PC-9 (cell line): ENCODE measurements around the gene SLC19A3. TPM values are rescaled to one million over a fixed set of nuclear protein-coding genes. Genes with fewer than 3 reads are reported as not detected.
A peak's percentile ranks its signal among the peaks of the same experiment; 100 is the strongest.
"Not testable (repeated sequence)": the region's sequence is repeated elsewhere in the genome, so short reads cannot be mapped to it uniquely, and the experiment has no call there.

Experiments
- BruUV-seq: library from RNA; stranded (reverse); fragments of 400-500 nt; replicated peaks from 2 replicates; lab custom pipeline; 2021; lab: Mats Ljungman, UMichigan
- CTCF ChIA-PET: fragments of 300-600 bp; sonication (Branson Sonifier 250); formaldehyde crosslinking; loops from one replicate; lab custom pipeline; 2022; ENCODE audit warnings: antibody characterized with exemption; lab: Charles Lee
- POLR2A ChIA-PET: fragments of 300-600 bp; sonication (Branson Sonifier 250); formaldehyde crosslinking; loops from one replicate; lab custom pipeline; 2022; ENCODE audit warnings: antibody characterized with exemption; ENCODE audit not compliant: unreplicated experiment; lab: Charles Lee
- DNase-seq, 2 experiments: peaks; one replicate each; pipeline versions ENCODE4 v3.0.0 to v3.0.0-alpha.2; 2015 to 2022; ENCODE audit warnings: mixed read lengths in 1 of 2
- H2AFZ ChIP-seq: fragments of 200-600 bp; sonication (generic); 2 replicates; pipeline ENCODE4 v1.8.1; 2017; ENCODE audit warnings: antibody characterized with exemption
- H3F3A ChIP-seq: fragments of 200-600 bp; sonication (generic); 2 replicates; pipeline ENCODE4 v1.8.1; 2017; ENCODE audit warnings: antibody characterized with exemption, mild to moderate bottlenecking, low read depth; ENCODE audit not compliant: insufficient read depth
- H3K27ac ChIP-seq: fragments of 200-600 bp; sonication (generic); 2 replicates; pipeline ENCODE4 v1.6.1; 2016; ENCODE audit warnings: mixed run types
- H3K27me3 ChIP-seq: fragments of 200-600 bp; sonication (generic); 2 replicates; pipeline ENCODE4 v1.6.1; 2016; ENCODE audit warnings: low read depth, mixed run types; ENCODE audit not compliant: insufficient read depth
- H3K36me3 ChIP-seq: fragments of 200-600 bp; sonication (generic); 2 replicates; pipeline ENCODE4 v1.6.1; 2016; ENCODE audit warnings: low read depth, mixed run types
- H3K4me1 ChIP-seq: fragments of 200-600 bp; sonication (generic); replicated peaks from 2 replicates; pipeline ENCODE4 v1.6.1; 2016; ENCODE audit warnings: mixed run types; ENCODE audit not compliant: insufficient read depth
- H3K4me2 ChIP-seq: fragments of 200-600 bp; sonication (generic); 2 replicates; pipeline ENCODE4 v1.6.1; 2017; ENCODE audit warnings: mixed run types
- H3K4me3 ChIP-seq: fragments of 200-600 bp; sonication (generic); 2 replicates; pipeline ENCODE4 v1.6.1; 2016; ENCODE audit warnings: mixed run types
- H3K79me2 ChIP-seq: fragments of 200-600 bp; sonication (generic); 2 replicates; pipeline ENCODE4 v1.6.1; 2017; ENCODE audit warnings: low read depth, mixed run types
- H3K9me2 ChIP-seq: fragments of 200-600 bp; sonication (generic); 2 replicates; pipeline ENCODE4 v1.8.1; 2017; ENCODE audit warnings: mild to moderate bottlenecking; ENCODE audit not compliant: insufficient read depth
- H3K9me3 ChIP-seq: fragments of 200-600 bp; sonication (generic); 2 replicates; pipeline ENCODE4 v1.8.1; 2016; ENCODE audit warnings: low read depth; ENCODE audit not compliant: insufficient read depth
- H4K20me1 ChIP-seq: fragments of 200-600 bp; sonication (generic); 2 replicates; pipeline ENCODE4 v1.8.1; 2017; ENCODE audit not compliant: insufficient read depth
- EZH2 ChIP-seq: fragments of 200-600 bp; sonication (generic); IDR thresholded peaks from 2 replicates; pipeline ENCODE4 v1.8.0; 2017; ENCODE audit warnings: antibody characterized with exemption, low read depth
- intact Hi-C: fragments of 100-400 bp; cut with micrococcal nuclease; formaldehyde crosslinking; loops from one replicate; pipeline ENCODE4 v1.10.0; 2022; ENCODE audit not compliant: unreplicated experiment
- total RNA-seq: library from RNA; stranded (reverse); gene quantifications from 2 replicates; pipeline ENCODE4 v1.2.3, GENCODE V29; 2021
- TF ChIP-seq, protein P1 (sequence below): fragments of 200-600 bp; sonication (generic); conservative IDR thresholded peaks from 2 replicates; pipeline ENCODE4 v1.6.1; 2017; ENCODE audit warnings: mixed run types, antibody characterized with exemption, mild to moderate bottlenecking, moderate library complexity

Gene SLC19A3
- total RNA-seq, 1 experiment from 2014 or later = 4.3 TPM

DNA sequence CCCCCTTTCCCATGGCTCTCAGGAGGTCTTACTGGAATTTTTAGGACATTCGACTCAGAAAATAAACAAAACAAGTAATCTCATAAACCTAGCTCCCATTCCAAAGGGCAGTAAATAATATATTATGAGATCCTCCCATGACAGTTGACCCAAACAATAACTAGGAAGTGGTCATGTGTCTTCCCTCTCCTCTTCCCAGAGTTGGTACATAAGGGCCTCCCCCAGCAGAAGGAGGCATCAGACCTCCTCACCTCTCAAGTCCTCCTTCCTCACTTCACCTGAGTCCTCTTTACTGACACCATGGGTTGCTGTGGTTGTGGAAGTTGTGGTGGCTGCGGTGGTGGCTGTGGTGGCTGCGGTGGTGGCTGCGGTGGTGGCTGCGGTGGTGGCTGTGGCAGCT, 10.2 kb upstream of the SLC19A3 start, which contains the start of gene SCYGR7:
SCYGR7 (plus strand) TSS at position 301 of the 400 bp plus-strand sequence; CDS start at position 301, 0 bp downstream.
- no peaks in the 10 kb centered on the region for H4K20me1 ChIP-seq
- no peaks in the 10 kb centered on the region for H3F3A ChIP-seq
- H3K4me1 ChIP-seq = no peaks in the 10 kb centered on the region
- no peaks in the 10 kb centered on the region for H3K9me3 ChIP-seq
- H3K4me2 ChIP-seq = no peak within 1 kb of the TSS
- H3K27ac ChIP-seq = no peak within 1 kb of the TSS
- H2AFZ ChIP-seq = no peak within 1 kb of the TSS; the same call in 1 of the 2 replicates
- intact Hi-C loops = no loop called here
- no peaks in the 10 kb centered on the region for H3K9me2 ChIP-seq
- no peaks in the 10 kb centered on the region for H3K36me3 ChIP-seq
- ChIA-PET CTCF (no interaction called here), POLR2A (no interaction called here)
- no TSS peak for BruUV-seq
- no peak within 1 kb of the TSS for H3K4me3 ChIP-seq
- no peak for TF ChIP-seq EZH2
- TF ChIP-seq, protein P1, sequence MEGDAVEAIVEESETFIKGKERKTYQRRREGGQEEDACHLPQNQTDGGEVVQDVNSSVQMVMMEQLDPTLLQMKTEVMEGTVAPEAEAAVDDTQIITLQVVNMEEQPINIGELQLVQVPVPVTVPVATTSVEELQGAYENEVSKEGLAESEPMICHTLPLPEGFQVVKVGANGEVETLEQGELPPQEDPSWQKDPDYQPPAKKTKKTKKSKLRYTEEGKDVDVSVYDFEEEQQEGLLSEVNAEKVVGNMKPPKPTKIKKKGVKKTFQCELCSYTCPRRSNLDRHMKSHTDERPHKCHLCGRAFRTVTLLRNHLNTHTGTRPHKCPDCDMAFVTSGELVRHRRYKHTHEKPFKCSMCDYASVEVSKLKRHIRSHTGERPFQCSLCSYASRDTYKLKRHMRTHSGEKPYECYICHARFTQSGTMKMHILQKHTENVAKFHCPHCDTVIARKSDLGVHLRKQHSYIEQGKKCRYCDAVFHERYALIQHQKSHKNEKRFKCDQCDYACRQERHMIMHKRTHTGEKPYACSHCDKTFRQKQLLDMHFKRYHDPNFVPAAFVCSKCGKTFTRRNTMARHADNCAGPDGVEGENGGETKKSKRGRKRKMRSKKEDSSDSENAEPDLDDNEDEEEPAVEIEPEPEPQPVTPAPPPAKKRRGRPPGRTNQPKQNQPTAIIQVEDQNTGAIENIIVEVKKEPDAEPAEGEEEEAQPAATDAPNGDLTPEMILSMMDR = no peak
- H3K27me3 ChIP-seq = no peaks in the 10 kb centered on the region
- DNase-seq = no peak
- H3K79me2 ChIP-seq = no peaks in the 10 kb centered on the region

DNA sequence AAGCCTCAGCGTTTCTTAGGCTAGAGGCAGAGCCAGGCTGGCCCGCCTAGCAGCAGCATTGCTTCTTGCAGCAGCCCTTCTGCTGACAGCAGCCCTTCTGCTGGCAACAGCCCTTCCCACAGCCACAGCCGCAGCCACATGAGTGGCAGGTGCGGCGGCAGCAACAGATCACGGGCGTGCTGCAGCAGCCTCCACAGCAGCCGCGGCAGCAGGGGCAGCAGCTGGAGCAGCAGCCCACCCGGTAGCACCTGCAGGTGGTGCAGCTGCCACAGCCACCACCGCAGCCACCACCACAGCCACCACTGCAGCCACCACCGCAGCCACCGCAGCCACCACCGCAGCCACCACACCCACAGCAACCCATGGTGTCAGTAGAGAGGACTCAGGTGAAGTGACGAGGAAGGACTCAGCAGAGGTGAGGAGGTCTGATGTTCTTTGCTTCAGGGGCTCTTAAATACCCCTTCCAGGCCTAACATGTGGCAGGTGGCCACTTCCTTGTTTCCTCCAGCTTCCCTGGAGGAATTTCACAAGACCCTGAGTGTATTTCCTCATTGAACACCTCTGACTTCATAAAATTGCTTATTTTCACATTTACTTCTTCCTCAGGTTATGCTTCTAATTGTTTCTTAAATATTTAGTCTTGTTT, 6.7 kb upstream of the SLC19A3 start, which contains the start of gene SCYGR6:
SCYGR6 (minus strand) TSS at position 364 of the 646 bp plus-strand sequence; CDS start at position 364, 0 bp downstream.
- POLR2A ChIA-PET = no interaction called here

DNA sequence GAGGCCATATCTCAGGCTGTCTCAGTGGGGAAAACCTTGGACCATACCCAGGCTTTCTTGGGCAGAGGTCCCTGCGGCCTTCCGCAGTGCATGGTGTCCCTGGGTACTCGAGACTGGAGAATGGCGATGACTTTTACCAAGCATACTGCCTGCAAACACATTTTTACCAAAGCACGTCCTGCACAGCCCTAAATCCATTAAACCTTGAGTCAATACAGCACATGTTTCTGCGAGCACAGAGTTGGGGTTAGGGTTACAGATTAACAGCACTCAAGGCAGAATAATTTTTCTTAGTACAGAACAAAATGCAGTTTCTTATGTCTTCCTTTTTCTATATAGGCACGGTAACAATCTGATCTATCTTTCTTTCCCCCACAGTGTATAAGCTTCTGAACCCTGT, 5.0 kb upstream of the SLC19A3 start:
- CTCF ChIA-PET, H2AFZ ChIP-seq, H3K27me3 ChIP-seq, BruUV-seq, H3K4me1 ChIP-seq, H3F3A ChIP-seq, H3K27ac ChIP-seq, H3K9me3 ChIP-seq, H4K20me1 ChIP-seq, intact Hi-C loops, H3K4me2 ChIP-seq, POLR2A ChIA-PET, DNase-seq, H3K4me3 ChIP-seq, H3K36me3 ChIP-seq, H3K9me2 ChIP-seq, H3K79me2 ChIP-seq: not testable (repeated sequence)

More for the DNA sequence above, 6.7 kb upstream of the SLC19A3 start, which contains the start of gene SCYGR6:
- BruUV-seq = no TSS peak
- Histone ChIP-seq H3K36me3 (no peaks in the 10 kb centered on the region), H3K9me3 (no peaks in the 10 kb centered on the region), H3K27ac (no peak within 1 kb of the TSS), H3K79me2 (no peaks in the 10 kb centered on the region), H2AFZ (no peak within 1 kb of the TSS), H4K20me1 (no peaks in the 10 kb centered on the region), H3K4me3 (no peak within 1 kb of the TSS), H3K27me3 (no peaks in the 10 kb centered on the region), H3K4me2 (no peak within 1 kb of the TSS), H3K9me2 (no peaks in the 10 kb centered on the region), H3F3A (no peaks in the 10 kb centered on the region), H3K4me1 (0 out of 2 replicates have a peak, but pooled peaks cover 4% of the 10 kb centered on the region)
- peak in 1 of 2 experiments; percentile 49 for DNase-seq
- TF ChIP-seq, protein P1 = no peak
- TF ChIP-seq EZH2 = no peak
- CTCF ChIA-PET = no interaction called here
- intact Hi-C loops = no loop called here
